Embryonic facial prominence (tissue), 1 donor: ENCODE data around the gene LINGO4.

ENCODE experiments used
- DNase-seq: peaks from one replicate; pipeline ENCODE4 v3.0.0-alpha.2; 2016; ENCODE audit errors: extremely low spot score

LINGO4 gene, protein sequence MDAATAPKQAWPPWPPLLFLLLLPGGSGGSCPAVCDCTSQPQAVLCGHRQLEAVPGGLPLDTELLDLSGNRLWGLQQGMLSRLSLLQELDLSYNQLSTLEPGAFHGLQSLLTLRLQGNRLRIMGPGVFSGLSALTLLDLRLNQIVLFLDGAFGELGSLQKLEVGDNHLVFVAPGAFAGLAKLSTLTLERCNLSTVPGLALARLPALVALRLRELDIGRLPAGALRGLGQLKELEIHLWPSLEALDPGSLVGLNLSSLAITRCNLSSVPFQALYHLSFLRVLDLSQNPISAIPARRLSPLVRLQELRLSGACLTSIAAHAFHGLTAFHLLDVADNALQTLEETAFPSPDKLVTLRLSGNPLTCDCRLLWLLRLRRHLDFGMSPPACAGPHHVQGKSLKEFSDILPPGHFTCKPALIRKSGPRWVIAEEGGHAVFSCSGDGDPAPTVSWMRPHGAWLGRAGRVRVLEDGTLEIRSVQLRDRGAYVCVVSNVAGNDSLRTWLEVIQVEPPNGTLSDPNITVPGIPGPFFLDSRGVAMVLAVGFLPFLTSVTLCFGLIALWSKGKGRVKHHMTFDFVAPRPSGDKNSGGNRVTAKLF

DNA sequence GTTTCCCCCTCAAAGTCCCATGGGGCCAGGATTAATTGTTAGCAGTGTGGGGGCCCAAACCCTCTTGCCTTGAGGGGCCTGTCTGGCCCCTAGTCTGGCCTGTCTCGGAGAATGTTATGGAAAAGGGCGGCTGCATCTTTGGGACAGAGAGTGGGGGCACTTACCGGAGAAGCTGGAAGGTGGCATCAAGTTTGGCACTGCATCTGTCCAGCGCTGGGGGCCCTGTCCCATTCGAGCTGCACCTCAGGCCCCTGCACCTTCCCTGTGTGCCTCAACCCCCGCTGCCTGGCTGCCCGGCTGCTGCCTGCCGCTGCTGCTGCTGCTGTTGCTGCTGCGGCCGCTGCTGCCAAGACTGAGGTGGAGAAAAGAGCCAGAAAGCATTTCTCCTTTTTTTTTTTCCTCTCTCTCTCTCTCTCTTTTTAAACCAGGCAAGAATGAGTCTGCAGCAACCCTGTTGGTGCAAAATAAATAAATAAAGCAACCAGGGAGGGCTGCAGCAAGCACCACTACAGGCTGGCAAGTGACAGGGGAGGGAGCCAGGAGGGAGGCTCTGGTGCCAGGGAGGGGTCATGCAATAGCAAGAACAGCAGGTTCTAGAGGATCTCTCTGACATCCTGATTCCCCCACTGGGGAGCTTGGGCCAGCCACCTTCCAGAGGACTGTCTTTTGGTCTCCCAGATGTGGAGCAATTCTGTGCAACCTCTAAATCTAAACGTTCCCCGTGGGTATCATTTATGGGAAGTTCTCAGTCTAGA, at the start of gene LINGO4:
LINGO4 (minus strand) TSS at position 354 of the 755 bp plus-strand sequence. CDS start 2,715 bp downstream, outside the sequence.
- DNase-seq: no peak

DNA sequence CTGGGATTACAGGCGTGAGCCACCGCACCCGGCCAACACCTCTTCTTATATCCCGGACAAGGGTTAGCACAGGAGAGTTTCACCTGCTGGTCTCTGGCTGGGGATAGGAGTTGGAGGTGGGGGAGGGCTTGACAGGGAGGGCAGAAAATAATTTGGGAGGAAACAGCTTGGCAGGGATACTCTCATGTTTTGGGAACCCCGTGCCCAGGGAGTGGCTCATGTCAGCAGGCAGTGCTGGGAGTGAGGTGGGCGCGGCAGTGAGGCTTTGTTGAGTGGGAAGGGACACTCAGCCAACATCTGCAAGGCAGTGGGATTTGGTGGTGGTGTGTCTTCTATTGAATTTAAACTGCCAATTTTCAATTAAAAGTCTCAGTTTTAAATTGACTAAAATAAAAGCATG, 49.4 kb upstream of the LINGO4 start:
- no peak for DNase-seq

DNA sequence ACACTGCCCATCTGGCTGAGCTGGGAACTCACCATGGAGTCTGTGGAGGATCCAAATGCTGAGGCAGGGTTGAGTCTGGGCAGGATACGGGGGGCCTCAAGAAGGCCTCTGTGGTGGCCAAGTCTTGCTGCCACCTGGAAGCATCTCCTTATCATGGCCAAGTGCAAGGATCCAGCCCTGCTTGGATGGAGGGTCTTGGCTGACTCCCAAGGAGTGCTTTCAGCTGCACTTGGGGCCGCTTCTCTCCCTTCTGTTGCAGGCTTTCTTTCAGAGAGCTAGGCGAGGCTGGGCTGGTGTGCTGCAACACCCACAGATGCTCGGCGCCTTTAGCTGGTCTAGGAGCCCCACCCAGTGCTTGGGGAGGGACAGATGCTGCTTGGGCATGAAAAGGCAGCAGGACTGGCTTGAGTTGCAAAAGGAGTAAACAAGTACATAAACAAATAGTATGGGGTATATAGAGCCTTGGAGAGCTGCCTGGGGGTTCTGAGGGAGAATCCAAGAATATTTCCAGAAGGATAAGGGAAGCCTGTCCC, 48.3 kb upstream of the LINGO4 start, which contains the start of gene THEM5:
THEM5 (minus strand) TSS at position 302 of the 533 bp plus-strand sequence; CDS start at position 155, 147 bp downstream.
- DNase-seq: no peak

DNA sequence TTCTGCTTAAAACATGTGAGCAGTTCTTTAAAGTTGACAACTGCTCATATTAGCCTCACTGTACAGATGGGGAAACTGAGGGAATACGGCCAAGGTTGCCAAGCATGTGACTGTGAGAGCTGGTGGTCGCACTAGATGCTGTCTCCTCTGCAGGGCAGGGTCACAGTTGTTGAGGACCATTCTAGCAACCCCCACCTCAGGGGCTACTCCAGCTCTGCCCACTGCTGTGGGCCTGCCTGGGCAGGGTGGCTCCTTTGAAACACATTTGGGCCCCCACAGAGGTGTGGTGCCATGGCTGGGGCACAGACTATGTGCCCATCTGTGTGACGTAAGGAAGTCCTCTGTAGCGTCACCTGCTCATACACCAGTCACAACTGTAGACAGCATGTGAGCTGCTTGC, 47.5 kb upstream of the LINGO4 start:
- no peak for DNase-seq

DNA sequence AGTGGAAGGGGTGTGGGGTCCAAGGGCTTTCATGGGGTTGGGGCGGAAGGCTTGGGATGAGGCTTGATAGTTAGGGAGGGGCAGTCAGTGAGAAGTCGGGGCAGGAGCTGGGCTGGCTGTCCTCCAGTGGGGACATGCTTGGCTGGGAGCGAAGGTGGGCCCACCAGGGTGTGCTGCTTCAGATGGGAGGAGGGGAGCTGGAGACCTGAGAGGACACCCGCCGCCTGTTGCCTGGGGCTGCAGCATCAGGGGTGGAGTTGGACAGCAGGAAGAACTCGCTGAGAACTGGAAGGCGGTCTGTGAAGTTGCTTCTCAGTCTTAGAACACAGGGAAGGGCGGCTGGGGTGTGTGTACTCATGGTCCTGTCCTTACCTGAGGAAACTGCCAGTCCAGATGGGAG, 46.7 kb upstream of the LINGO4 start:
- DNase-seq: no peak

DNA sequence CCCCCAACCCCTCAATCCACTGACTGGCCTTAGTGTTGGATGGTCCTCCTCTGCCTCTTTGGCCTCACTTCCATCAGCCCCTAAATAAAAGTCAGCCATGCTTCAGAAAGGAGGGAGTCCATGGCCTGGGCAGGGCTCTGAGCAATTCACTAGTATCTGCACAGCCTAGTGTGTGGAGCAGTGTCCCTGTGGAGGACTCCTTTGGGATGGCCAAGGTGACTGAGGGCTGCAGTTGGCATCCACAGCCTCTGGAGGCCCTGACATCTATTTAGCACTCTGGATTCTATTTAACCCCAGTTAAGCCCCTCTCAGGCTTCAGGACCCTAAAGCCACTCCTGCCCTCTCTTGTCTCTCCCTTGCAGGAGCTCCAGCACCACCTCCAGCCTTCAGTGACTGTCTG, 44.7 kb upstream of the LINGO4 start:
- DNase-seq: no peak

DNA sequence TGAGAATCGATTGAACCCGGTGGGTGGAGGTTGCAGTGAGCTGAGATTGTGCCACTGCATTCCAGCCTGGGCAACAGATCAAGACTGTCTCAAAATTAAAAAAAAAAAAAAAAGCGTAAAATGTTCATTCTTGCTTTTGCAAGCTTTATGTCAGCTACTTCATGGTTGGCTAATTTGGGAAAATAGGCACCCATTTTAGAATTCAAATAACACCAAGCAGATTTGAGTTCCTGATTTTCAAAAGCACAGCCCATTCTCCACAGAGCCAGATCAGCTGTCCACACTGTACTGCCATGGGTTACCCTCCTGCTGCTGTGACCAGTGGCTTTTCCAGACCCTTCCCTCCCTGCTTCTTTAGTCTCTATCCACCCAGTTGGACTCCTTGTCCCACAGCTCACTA, 43.9 kb upstream of the LINGO4 start:
- no peak for DNase-seq

DNA sequence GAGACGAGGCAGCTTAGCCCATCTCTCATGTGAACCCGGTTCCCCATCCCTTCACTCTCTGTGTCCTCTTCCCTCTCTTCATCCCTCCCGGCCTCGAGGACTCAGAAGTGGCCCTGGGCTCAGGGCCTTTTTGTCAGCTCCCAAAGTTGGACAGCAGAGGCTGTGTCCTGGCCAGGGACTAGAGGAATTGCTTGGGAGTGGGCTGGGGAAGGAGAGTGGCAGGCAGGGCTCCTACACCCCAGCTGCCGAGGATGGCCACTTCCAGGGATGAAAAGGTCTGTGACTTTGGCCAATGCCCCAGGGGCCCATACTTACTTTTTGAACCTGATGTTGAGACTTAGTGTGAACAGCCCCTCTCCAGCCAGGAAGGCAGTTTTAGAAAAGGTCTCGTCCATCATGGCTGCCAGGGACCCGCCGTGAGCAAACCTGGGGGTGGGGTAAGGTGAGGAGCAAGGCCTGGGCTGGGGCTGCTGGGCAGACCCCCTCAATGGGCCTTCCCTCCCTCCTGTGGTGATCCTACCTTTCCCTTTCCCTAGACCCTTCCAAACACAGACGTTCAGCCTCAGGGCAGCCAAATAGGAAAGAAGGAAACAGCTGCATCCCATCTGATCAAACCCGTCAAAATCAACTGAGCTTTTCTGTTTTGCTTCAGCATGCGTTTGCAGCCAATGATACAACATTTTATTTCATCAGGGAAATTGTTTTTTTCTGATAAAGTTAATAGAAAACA, 42.8 kb upstream of the LINGO4 start:
- no peak for DNase-seq

DNA sequence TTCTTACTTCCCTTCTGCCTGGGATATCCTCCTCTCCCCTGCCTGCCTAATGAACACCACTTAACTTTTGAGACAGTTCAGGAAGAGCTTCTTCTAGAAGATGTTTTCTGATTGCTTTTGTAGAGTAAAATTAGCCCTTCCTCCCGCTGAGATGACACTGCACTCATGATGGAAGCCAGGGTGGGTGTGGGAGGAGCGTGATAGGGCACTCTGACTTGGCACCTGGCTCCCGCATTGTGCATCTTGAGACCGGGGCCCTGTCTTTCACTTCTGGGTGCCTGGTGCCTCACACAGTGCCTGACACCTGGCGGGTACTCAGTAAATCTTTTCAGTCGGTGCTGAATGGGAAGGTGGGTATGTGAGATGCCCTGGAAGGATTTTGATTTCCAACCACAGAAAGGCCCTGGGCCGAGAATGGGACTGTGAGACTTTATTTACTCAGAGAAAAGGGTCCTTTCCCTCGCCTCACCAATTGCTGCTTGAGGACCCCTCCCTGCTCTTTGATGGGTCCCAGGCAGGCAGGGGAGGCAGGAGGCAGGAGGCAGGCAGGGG, 41.5 kb upstream of the LINGO4 start:
- DNase-seq: no peak

DNA sequence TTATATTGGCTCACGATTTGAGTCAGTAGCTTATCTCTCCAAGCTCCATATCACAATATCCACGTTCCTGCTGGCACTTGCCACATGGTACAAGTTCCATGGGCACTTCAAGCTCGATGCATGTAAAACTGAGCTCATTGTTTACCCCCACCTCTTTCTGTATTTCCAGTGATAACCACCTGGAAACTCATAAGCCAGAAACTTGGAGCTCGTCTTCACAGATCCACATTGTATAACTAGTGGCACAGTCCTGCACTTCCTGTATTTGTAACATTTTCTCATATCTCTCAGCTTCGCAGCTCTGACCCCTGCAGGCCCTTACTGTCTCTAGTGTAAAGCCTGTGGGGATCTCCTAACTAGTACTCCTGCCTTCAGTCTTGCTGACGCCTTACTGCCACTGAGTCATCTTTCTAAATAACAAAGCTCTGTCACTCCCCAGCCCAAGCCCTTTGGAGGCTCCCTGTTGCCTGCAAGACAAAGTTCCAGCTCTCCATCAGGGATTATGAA, 40.9 kb upstream of the LINGO4 start:
- DNase-seq: no peak

DNA sequence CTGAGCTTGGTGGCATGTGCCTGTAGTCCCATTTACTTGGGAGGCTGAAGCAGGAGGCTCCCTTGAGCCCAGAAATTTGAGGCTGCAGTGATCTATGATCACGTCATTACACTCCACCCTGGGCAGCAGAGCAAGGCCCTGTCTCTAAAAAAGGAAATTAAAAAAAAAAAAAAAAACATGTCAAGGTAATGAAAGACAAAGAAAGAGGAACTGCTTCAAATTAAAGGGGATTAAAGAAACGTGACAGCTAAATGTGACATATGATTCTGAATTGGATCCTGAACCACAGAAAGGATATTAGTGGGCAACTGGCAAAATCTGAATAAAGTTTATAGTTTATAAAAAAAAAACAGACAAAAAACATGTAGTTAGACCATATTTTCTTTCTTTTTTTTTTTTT, 38.2 kb upstream of the LINGO4 start:
- DNase-seq: no peak

DNA sequence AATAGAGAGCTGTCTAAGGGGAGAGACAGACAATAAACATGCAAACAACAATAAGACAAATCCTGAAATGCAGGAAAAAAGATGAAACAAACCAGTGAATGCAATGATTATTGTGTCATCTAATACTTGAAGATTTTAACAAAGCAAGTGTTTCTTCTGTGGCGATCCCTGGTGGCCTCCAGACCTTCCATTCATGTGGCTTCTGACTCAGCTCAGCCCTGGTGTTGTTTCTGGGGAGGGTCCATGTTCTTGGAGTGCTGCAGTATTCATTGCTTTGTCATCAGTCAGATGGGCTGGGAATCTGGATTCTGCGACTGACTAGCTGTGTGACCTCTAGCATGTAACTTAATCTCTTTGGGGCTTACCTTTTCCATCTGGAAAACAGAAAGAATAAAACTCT, 35.9 kb upstream of the LINGO4 start:
- DNase-seq: no peak

DNA sequence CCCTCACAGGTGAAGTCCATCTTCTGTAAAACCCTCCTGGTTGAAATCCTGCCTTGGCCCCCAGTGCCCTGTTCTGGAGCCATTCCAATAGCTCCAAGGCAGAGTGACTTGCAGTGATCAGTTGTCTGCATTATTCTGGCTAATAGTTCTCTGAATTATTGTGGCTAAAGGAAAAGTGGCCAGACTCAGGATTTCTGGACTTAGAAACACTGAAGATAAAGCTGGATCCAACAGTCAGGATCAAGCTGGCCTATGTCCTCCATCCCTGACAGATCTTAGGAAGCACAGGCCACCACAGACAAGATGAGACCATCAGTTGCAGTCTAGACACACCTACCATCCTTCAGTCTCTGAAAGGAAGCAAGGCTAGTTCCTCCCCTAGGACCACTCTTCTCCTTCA, 35.2 kb upstream of the LINGO4 start:
- DNase-seq: no peak

DNA sequence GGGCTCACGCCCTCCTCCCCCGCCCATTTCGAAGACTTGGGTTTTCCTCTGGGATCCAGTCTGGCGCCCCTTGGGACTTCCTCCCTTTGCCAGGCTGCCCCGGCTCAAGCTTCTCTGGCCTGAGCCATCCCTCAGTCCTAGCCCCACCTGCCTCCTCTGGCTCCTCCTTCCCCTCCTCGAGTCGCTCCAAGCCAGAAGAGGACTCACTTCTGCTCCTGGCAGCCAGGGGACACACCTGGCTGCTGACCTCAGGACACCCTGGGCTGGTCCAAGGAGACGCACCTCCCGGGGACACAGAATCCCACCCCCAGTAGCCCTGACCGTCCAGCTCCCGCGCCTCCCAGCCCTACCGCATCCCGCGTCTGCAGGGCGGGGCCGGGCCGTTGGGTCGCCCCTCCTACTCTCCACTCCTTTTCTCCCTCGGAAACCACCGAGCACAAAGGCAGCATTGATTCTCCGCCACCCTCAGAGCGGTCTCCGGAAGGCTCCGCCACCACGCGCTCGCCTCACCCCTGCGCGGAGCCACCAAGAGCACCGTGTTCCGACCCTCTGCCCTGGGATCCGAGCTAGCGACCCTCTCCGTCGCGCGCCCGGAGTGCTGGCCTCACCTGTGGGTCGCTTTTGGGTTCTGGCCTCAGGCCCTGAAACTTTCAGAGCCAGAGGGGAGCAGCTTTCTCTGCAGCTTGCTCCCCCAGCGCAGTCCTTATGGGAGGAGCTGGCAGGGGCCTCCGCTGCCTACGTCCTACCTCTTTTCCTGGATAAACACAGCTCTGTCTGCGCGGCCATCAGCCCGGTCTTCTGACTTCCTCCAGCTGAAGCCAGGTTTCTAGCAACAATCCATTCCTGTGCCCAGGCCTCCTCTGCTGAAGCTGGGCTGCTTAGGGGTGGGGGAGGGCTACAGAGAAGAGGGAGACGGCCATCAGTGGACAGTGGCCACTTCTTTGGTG, 34.5 kb upstream of the LINGO4 start, which contains the start of gene C2CD4D:
C2CD4D (minus strand) TSS at position 364 of the 947 bp plus-strand sequence. CDS start 831 bp downstream, outside the sequence.
- no peak for DNase-seq

DNA sequence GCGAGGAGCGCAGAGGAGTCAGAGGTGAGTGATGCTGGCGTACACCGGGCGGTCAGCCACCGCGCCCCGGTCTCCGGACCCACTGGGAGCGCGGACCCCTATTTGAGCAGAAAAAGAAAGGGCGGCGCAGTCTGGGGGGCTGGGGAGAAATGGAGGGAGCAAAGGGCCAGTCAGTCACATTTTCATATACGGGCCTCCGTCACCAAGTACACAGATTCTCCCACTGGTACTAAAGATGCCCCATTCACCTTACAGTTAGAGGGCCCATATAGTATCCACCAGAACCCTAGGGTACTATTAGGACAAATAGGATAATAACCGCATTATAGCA, 33.8 kb upstream of the LINGO4 start:
- DNase-seq: no peak

DNA sequence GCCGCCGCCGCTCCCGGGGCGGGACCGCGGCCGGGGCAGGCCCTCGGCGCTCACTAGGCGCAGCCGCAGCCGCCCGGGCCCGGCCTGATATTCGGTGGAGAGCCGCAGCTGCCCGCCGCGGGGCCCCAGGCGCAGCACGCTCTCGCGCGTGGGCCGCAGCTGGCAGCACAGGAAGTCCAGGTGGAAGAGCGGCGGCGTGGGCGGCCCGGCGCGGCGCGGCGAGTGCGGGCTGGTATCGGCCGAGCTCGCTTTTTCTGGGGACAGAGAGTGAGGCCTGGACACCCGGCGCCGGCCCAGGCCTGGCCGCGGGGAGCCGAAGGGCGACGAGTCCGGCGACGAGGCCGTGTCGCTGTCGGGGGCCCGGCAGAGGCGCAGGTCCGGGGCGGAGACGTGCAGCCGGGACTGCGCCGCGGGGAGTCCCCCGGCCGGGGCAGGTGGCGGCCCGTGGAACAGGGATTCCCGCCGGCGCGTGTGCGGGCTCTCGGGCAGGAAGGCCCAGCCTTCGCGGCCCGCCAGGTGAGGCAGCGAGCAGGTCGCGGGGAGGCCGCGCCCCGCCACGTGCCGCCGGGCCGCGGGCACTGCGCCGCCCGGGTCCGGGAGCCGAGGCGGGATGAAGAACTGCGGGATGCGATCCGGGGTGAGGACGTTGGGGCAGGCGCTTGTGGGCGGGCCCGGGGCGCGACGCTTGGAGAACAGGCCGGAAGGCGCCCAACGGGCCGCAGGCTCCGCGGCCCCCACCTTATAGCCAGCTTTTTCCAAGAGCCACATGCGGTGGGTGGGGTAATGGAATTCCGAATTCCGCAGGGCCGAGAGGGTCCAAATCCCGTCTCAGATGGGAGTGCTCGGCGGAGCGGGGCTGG, 33.2 kb upstream of the LINGO4 start:
- no peak for DNase-seq

DNA sequence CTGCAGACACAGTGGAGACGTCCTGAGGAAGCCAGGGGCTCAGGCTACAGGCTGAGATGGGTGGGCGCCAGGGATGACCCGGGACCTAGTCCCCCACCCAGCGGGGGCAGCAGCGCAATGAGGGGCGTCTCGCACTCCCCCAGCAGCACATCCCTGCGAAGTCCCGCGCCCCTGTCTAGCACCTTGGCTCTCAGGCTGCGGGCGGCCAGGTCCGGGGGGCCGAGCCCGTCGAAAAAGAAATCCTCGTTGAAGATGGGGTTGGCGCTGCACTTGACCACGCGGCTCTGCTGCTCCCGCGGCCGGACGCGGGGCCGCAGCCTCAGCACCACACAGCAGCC, 32.6 kb upstream of the LINGO4 start:
- no peak for DNase-seq

DNA sequence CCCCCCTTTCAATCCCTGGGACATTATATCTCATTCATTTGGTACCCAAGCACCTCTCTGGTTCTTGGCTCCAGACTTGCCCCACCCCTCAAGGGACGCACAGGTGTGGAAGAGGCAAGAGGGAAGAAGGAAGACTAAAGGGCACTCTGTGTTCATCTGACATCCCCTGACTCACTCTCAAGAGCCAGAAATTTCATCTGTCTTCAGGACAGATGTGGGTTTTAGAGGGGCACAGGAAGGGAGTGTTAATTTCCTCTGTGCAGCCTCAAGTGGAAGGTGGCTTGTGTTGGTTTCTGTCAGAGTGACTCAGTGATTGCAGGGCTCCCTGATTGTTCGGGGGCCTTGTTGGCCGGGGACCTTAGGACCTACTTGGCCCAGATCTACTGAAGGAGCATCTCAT, 32.0 kb upstream of the LINGO4 start:
- no peak for DNase-seq

DNA sequence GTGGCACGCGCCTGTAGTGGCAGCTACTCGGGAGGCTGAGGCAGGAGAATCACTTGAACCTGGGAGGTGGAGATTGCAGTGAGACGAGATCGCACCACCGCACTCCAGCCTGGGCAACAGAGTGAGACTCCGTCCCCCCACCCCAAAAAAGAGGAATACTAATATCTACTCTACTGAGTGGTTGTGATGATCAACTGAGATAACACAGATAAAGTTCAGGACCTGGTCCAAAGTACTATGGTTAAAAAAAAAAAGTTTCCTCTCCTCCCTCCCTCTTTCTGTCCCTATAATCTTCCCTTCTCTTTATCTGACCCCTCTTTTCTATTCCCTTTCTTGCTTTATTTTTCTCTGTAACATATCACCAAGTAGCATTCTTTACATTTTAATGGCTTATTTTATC, 30.4 kb upstream of the LINGO4 start:
- DNase-seq: no peak
